Colonic mucosa (tissue), 4 donors: Measurements from ENCODE around the gene F13B. TPM values are rescaled to one million over a fixed set of nuclear protein-coding genes. Genes with fewer than 3 reads are reported as not detected.
"Not testable (repeated sequence)": the region's sequence is repeated elsewhere in the genome, so short reads cannot be mapped to it uniquely, and the experiment has no call there.

Source experiments
- DNase-seq: peaks from one replicate; pipeline ENCODE4 v3.0.0-alpha.2; 2020
- H3K27ac ChIP-seq: fragments of 200-600 bp; one replicate; pipeline ENCODE4 v1.8.0; 2021
- H3K27me3 ChIP-seq: fragments of 200-600 bp; one replicate; pipeline ENCODE4 v1.8.0; 2021
- H3K36me3 ChIP-seq: fragments of 200-600 bp; one replicate; pipeline ENCODE4 v1.8.0; 2021
- H3K4me1 ChIP-seq: fragments of 200-600 bp; one replicate; pipeline ENCODE4 v1.8.0; 2021; ENCODE audit warnings: mild to moderate bottlenecking
- H3K4me3 ChIP-seq: fragments of 200-600 bp; one replicate; pipeline ENCODE4 v1.8.0; 2021
- H3K9ac ChIP-seq, 2 donors: one replicate each; pipeline ENCODE4 v1.7.0; 2013; ENCODE audit warnings: control low read depth in 2 of 2, low read depth in 2 of 2, low read length in 2 of 2
- H3K9me3 ChIP-seq: fragments of 200-600 bp; one replicate; pipeline ENCODE4 v1.8.0; 2021
- CTCF ChIP-seq: fragments of 200-600 bp; IDR thresholded peaks from one replicate; pipeline ENCODE4 v1.8.0; 2022; ENCODE audit warnings: antibody characterized with exemption, mild to moderate bottlenecking
- intact Hi-C: fragments of 100-400 bp; cut with DNase I; formaldehyde crosslinking; loops from one replicate; pipeline ENCODE4 v1.14.1; 2022
- total RNA-seq, 2 donors: library from RNA; stranded (reverse); fragmentation: NEBNext Ultra II Directional in 1 of 2; extraction: Animal tissue kit (Norgen Biotek cat#: 25700) in 1 of 2; gene quantifications; one replicate each; pipeline ENCODE4 v1.2.1, GENCODE V29; 2021
- donor health status: healthy.
- donor health status: DM: no; HTN: no; CAD: no.
- donor health status: DM: no; HTN: no; CAD: no.

The F13B gene
- total RNA-seq, 2 donors from 2014 or later = not detected

- TF ChIP-seq CTCF = no peak
- no peak for DNase-seq
- intact Hi-C loops = no loop called here
Observed at GRCh38 chr1:196993916-196994315, 73.1 kb downstream of the F13B start.

GRCh38 chr1:196991919-196992651, 75.0 kb downstream of the F13B start:
- H3K27ac ChIP-seq, intact Hi-C loops, H3K27me3 ChIP-seq: not testable (repeated sequence)

More at GRCh38 chr1:196993916-196994315, 73.1 kb downstream of the F13B start:
- no peaks in the 10 kb centered on the region for H3K9me3 ChIP-seq
- H3K36me3 ChIP-seq = no peaks in the 10 kb centered on the region
- no peak overlapping the region for H3K27ac ChIP-seq
- no peaks in the 10 kb centered on the region for H3K4me1 ChIP-seq
- H3K27me3 ChIP-seq = no peaks in the 10 kb centered on the region
- H3K4me3 ChIP-seq = no peak overlapping the region
- H3K9ac ChIP-seq = no peak overlapping the region

More at GRCh38 chr1:196991919-196992651, 75.0 kb downstream of the F13B start:
- H3K9me3 ChIP-seq, H3K4me1 ChIP-seq, H3K36me3 ChIP-seq, H3K9ac ChIP-seq, H3K4me3 ChIP-seq, DNase-seq: not testable (repeated sequence)

Other genes starting within 250 kb of the F13B start
- gene CFHR1, start 247.5 kb downstream of the F13B start, total RNA-seq = under 1 TPM; 0.32 to 0.57 TPM
- not detected for gene CFHR4, start 179.2 kb downstream of the F13B start, total RNA-seq
- gene CFHR2, start 123.5 kb downstream of the F13B start, total RNA-seq = under 1 TPM in 1 of 2 donors, not detected in 1; 0.27 TPM
- gene CFHR5, start 89.7 kb downstream of the F13B start, total RNA-seq = not detected
- gene ASPM, start 79.4 kb upstream of the F13B start, total RNA-seq = 10 to 100 TPM in 1 of 2 donors, 1 to 10 TPM in 1; 9.1 to 20.1 TPM
- 10 to 100 TPM in 1 of 2 donors, 1 to 10 TPM in 1; 8.3 to 15.0 TPM for gene ZBTB41, start 134.0 kb upstream of the F13B start, total RNA-seq
- gene CRB1, start 201.0 kb upstream of the F13B start, total RNA-seq = under 1 TPM in 1 of 2 donors, not detected in 1; 0.17 TPM